ENCODE data around the gene DMXL1.

DNA sequence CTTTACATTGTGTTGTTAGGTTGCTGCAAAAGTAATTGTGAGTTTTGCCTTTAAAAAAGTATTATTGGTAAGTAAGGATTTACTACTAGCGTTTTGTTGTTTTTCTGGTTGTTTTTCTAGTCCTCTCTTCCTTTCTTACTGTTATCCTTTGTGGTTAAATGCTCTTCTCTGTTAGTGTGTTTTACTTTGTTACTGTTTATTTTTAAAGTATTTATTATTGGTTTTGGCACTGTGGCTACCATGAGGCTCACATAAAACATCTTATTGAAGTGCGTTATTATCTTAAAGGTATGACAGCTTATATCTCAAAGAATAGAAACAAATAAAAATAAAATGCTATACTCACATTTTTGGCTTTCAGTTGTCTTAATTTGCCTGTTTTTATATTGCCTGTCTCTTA lies 17.6 kb downstream of the DMXL1 start:
- TF ChIP-seq, protein P1, sequence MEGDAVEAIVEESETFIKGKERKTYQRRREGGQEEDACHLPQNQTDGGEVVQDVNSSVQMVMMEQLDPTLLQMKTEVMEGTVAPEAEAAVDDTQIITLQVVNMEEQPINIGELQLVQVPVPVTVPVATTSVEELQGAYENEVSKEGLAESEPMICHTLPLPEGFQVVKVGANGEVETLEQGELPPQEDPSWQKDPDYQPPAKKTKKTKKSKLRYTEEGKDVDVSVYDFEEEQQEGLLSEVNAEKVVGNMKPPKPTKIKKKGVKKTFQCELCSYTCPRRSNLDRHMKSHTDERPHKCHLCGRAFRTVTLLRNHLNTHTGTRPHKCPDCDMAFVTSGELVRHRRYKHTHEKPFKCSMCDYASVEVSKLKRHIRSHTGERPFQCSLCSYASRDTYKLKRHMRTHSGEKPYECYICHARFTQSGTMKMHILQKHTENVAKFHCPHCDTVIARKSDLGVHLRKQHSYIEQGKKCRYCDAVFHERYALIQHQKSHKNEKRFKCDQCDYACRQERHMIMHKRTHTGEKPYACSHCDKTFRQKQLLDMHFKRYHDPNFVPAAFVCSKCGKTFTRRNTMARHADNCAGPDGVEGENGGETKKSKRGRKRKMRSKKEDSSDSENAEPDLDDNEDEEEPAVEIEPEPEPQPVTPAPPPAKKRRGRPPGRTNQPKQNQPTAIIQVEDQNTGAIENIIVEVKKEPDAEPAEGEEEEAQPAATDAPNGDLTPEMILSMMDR (IDR thresholded peaks at IDR 0.05; ENCODE audit: borderline replicate concordance, extremely low read depth, low read length, poor library complexity, severe bottlenecking) = no peak
- TF ChIP-seq EZH2 (IDR thresholded peaks at IDR 0.05; ENCODE audit: borderline replicate concordance, low read depth, low read length, severe bottlenecking) = no peak
